Thyroid gland (tissue), 4 donors: ENCODE data around the gene KCNAB1. TPM values are rescaled to one million over a fixed set of nuclear protein-coding genes. Genes with fewer than 3 reads are reported as not detected.
"Not testable (repeated sequence)": the region's sequence is repeated elsewhere in the genome, so short reads cannot be mapped to it uniquely, and the experiment has no call there.

Experiments used
- DNase-seq, 2 donors: peaks; one replicate each; pipeline ENCODE4 v3.0.0-alpha.2; 2019
- H3K27ac ChIP-seq, 3 donors: fragments of 200-600 bp; sonication (generic); 1 replicate in 2 of 3; 2 replicates in 1 of 3; pipeline ENCODE4 v1.5.1; 2016 to 2019; ENCODE audit warnings: mild to moderate bottlenecking in 1 of 3, moderate library complexity in 1 of 3
- H3K27me3 ChIP-seq: fragments of 200-600 bp; sonication (generic); one replicate; pipeline ENCODE4 v1.5.1; 2019
- H3K36me3 ChIP-seq, 2 donors: fragments of 200-600 bp; sonication (generic); one replicate each; pipeline ENCODE4 v1.5.1; 2016 to 2019
- H3K4me1 ChIP-seq, 2 donors: fragments of 200-600 bp; sonication (generic); one replicate each; pipeline ENCODE4 v1.5.1; 2017 to 2019
- H3K4me3 ChIP-seq, 3 donors: fragments of 200-600 bp; sonication (generic); replicated peaks in 1 of 3; 1 replicate in 2 of 3; 2 replicates in 1 of 3; pipeline ENCODE4 v1.5.1; 2016; ENCODE audit warnings: mild to moderate bottlenecking in 1 of 3
- H3K9me3 ChIP-seq: fragments of 200-600 bp; sonication (generic); one replicate; pipeline ENCODE4 v1.5.1; 2017
- CTCF ChIP-seq, 6 experiments: fragments of 200-600 bp in 3 of 6; fragments of 450-650 bp in 3 of 6; sonication (generic) in 3 of 6; IDR thresholded peaks; one replicate each; pipeline ENCODE4 v1.5.1; 2016 to 2019; ENCODE audit warnings: antibody characterized with exemption in 6 of 6, mild to moderate bottlenecking in 2 of 6, inconsistent platforms in 1 of 6, moderate library complexity in 1 of 6
- POLR2A ChIP-seq, 2 donors: fragments of 450-650 bp; IDR thresholded peaks; one replicate each; pipeline ENCODE4 v1.6.1; 2017; ENCODE audit warnings: antibody characterized with exemption in 2 of 2, mild to moderate bottlenecking in 2 of 2, moderate library complexity in 1 of 2
- WGBS, 2 donors: methylation state at CpG; one replicate each; pipeline ENCODE4 v1.1.5; 2017; 5-methylcytosine and 5-hydroxymethylcytosine counted together
- intact Hi-C: fragments of 100-400 bp; cut with DNase I; formaldehyde crosslinking; loops from one replicate; pipeline ENCODE4 v1.15.1; 2023
- total RNA-seq, 4 donors: library from RNA; depleted of rRNA; stranded (reverse); fragments of >200 nt; gene quantifications; one replicate each; pipeline ENCODE4 v1.2.3, GENCODE V29; 2016

KCNAB1 gene
- total RNA-seq, 4 donors from 2014 or later = 19.3 to 26.1 (median 22.9) TPM

GRCh38 chr3:156131241-156131640 lies 10.9 kb downstream of the KCNAB1 start:
- Histone ChIP-seq H3K27me3 (no peaks in the 10 kb centered on the region), H3K4me1 (peaks cover 0 to 5% of the 10 kb centered on the region in 2 donors), H3K9me3 (no peaks in the 10 kb centered on the region), H3K4me3 (no peak overlapping the region), H3K36me3 (no peaks in the 10 kb centered on the region), H3K27ac (no peak overlapping the region)
- no peak for TF ChIP-seq POLR2A (IDR thresholded peaks at IDR 0.05)
- TF ChIP-seq CTCF (IDR thresholded peaks at IDR 0.05) = no peak
- 52 to 78% methylated on average over 3 of the region's 3 CpGs for WGBS, 2 donors
- DNase-seq = no peak
- intact Hi-C loops = no loop called here

GRCh38 chr3:156131799-156132198 lies 11.4 kb downstream of the KCNAB1 start:
- no peaks in the 10 kb centered on the region for H3K9me3 ChIP-seq
- no peak overlapping the region for H3K27ac ChIP-seq
- TF ChIP-seq CTCF (IDR thresholded peaks at IDR 0.05) (no peak), POLR2A (IDR thresholded peaks at IDR 0.05) (no peak)
- H3K4me3 ChIP-seq = no peak overlapping the region
- intact Hi-C loops = no loop called here
- no peak for DNase-seq
- peaks cover 0 to 5% of the 10 kb centered on the region in 2 donors for H3K4me1 ChIP-seq
- no peaks in the 10 kb centered on the region for H3K36me3 ChIP-seq
- no peaks in the 10 kb centered on the region for H3K27me3 ChIP-seq

- no peak for TF ChIP-seq CTCF (IDR thresholded peaks at IDR 0.05)
- no peak for TF ChIP-seq POLR2A (IDR thresholded peaks at IDR 0.05)
- Histone ChIP-seq H3K27me3 (no peaks in the 10 kb centered on the region), H3K4me3 (no peak overlapping the region), H3K4me1 (peaks cover 0 to 5% of the 10 kb centered on the region in 2 donors), H3K9me3 (no peaks in the 10 kb centered on the region), H3K27ac (no peak overlapping the region), H3K36me3 (no peaks in the 10 kb centered on the region)
- WGBS, 2 donors = 63 to 77% methylated on average over 1 of the region's 1 CpG
- intact Hi-C loops = no loop called here
- DNase-seq = no peak
These were observed 11.9 kb downstream of the KCNAB1 start for GRCh38 chr3:156132313-156132712.

- intact Hi-C loops = no loop called here
- no peak overlapping the region for H3K4me3 ChIP-seq
- no peak for TF ChIP-seq POLR2A (IDR thresholded peaks at IDR 0.05)
- TF ChIP-seq CTCF (IDR thresholded peaks at IDR 0.05) = no peak
- no peaks in the 10 kb centered on the region for H3K27me3 ChIP-seq
- H3K4me1 ChIP-seq = peaks cover 0 to 5% of the 10 kb centered on the region in 2 donors
- H3K9me3 ChIP-seq = no peaks in the 10 kb centered on the region
- DNase-seq = no peak
- H3K36me3 ChIP-seq = no peaks in the 10 kb centered on the region
- H3K27ac ChIP-seq = no peak overlapping the region
- WGBS, 2 donors = 38 to 46% methylated on average over 1 of the region's 1 CpG
These were observed 12.7 kb downstream of the KCNAB1 start for GRCh38 chr3:156133076-156133475.

- WGBS, 2 donors = 78 to 86% methylated on average over 2 of the region's 2 CpGs
- Histone ChIP-seq H3K4me1 (peaks cover 0 to 5% of the 10 kb centered on the region in 2 donors), H3K27me3 (no peaks in the 10 kb centered on the region), H3K36me3 (no peaks in the 10 kb centered on the region), H3K9me3 (no peaks in the 10 kb centered on the region), H3K27ac (no peak overlapping the region), H3K4me3 (no peak overlapping the region)
- intact Hi-C loops = no loop called here
- DNase-seq = no peak
- TF ChIP-seq CTCF (IDR thresholded peaks at IDR 0.05) = no peak
- TF ChIP-seq POLR2A (IDR thresholded peaks at IDR 0.05) = no peak
These were observed 15.7 kb downstream of the KCNAB1 start for GRCh38 chr3:156135921-156136638.

GRCh38 chr3:156137397-156137796 lies 17.0 kb downstream of the KCNAB1 start:
- intact Hi-C loops, H3K4me3 ChIP-seq, H3K27me3 ChIP-seq, H3K27ac ChIP-seq, H3K4me1 ChIP-seq, H3K9me3 ChIP-seq, H3K36me3 ChIP-seq, DNase-seq: not testable (repeated sequence)
- 79 to 80% methylated on average over 8 of the region's 8 CpGs for WGBS, 2 donors
